HepG2 (cell line): ENCODE results near the gene GRHPR. TPM values are rescaled to one million over a fixed set of nuclear protein-coding genes. Genes with fewer than 3 reads are reported as not detected.

Source experiments
- ADNP ChIP-seq: sonication (generic); formaldehyde crosslinking; IDR thresholded peaks from 2 replicates; pipeline ENCODE4 v1.4.0; 2020; ENCODE audit warnings: missing genetic modification reagents
- ARID2 ChIP-seq: sonication (generic); formaldehyde crosslinking; IDR thresholded peaks from 2 replicates; pipeline ENCODE4 v1.8.1; 2022; ENCODE audit warnings: mild to moderate bottlenecking, missing genetic modification reagents, borderline replicate concordance
- ATF2 ChIP-seq: sonication (generic); formaldehyde crosslinking; IDR thresholded peaks from 2 replicates; pipeline ENCODE4 v1.4.0; 2020; ENCODE audit warnings: missing genetic modification reagents
- FOXO1 ChIP-seq: sonication (generic); formaldehyde crosslinking; IDR thresholded peaks from 2 replicates; pipeline ENCODE4 v1.4.0; 2020; ENCODE audit warnings: missing genetic modification reagents
- HNF1A ChIP-seq, 2 experiments: sonication (generic) in 1 of 2; formaldehyde crosslinking in 1 of 2; IDR thresholded peaks; 2 replicates each; pipeline versions ENCODE4 v1.4.0 to v1.6.1; 2016 to 2020; ENCODE audit warnings: borderline replicate concordance in 1 of 2, low read depth in 1 of 2, mild to moderate bottlenecking in 1 of 2, missing genetic modification reagents in 1 of 2
- MAX ChIP-seq: IDR thresholded peaks from 2 replicates; pipeline ENCODE4 v1.6.1; 2012; ENCODE audit warnings: inconsistent platforms
- NFRKB ChIP-seq: fragments of 450-650 bp; IDR thresholded peaks from 2 replicates; pipeline ENCODE4 v1.6.1; 2017
- PAWR ChIP-seq: sonication (generic); formaldehyde crosslinking; IDR thresholded peaks from 2 replicates; pipeline ENCODE4 v1.4.0; 2020; ENCODE audit warnings: missing genetic modification reagents, mild to moderate bottlenecking, borderline replicate concordance
- SAP130 ChIP-seq: IDR thresholded peaks from 2 replicates; pipeline ENCODE4 v1.6.1; 2016; ENCODE audit warnings: low read depth
- SP1 ChIP-seq, 2 experiments: fragments of 450-650 bp in 1 of 2; sonication (generic) in 1 of 2; formaldehyde crosslinking in 1 of 2; IDR thresholded peaks; 2 replicates each; pipeline versions ENCODE4 v1.4.0 to v1.6.1; 2016 to 2020; ENCODE audit warnings: missing genetic modification reagents in 1 of 2
- TBX3 ChIP-seq: fragments of 450-650 bp; IDR thresholded peaks from 2 replicates; pipeline ENCODE4 v1.6.1; 2017; ENCODE audit warnings: antibody characterized with exemption, mild to moderate bottlenecking, inconsistent platforms, borderline replicate concordance
- THRA ChIP-seq: sonication (generic); formaldehyde crosslinking; IDR thresholded peaks from 2 replicates; pipeline ENCODE4 v1.4.0; 2020; ENCODE audit warnings: missing genetic modification reagents, borderline replicate concordance
- ZFP36L2 ChIP-seq: sonication (generic); formaldehyde crosslinking; IDR thresholded peaks from 2 replicates; pipeline ENCODE4 v1.4.0; 2020; ENCODE audit warnings: missing genetic modification reagents
- ZFY ChIP-seq: sonication (generic); formaldehyde crosslinking; IDR thresholded peaks from 2 replicates; pipeline ENCODE4 v1.4.0; 2020; ENCODE audit warnings: missing genetic modification reagents
- ZMYM4 ChIP-seq: sonication (generic); formaldehyde crosslinking; IDR thresholded peaks from 2 replicates; pipeline ENCODE4 v1.8.1; 2023; ENCODE audit warnings: mild to moderate bottlenecking, missing genetic modification reagents
- ZNF530 ChIP-seq: sonication (generic); formaldehyde crosslinking; IDR thresholded peaks from 2 replicates; pipeline ENCODE4 v1.5.0; 2020; ENCODE audit warnings: low read depth, mild to moderate bottlenecking, missing genetic modification reagents
- ZNF570 ChIP-seq: sonication (generic); formaldehyde crosslinking; IDR thresholded peaks from 2 replicates; pipeline ENCODE4 v1.4.0; 2020; ENCODE audit warnings: mild to moderate bottlenecking, missing genetic modification reagents, borderline replicate concordance
- ZSCAN30 ChIP-seq: sonication (generic); formaldehyde crosslinking; IDR thresholded peaks from 2 replicates; pipeline ENCODE4 v1.5.0; 2020; ENCODE audit warnings: mild to moderate bottlenecking, missing genetic modification reagents
- polyA plus RNA-seq, 8 experiments: library from polyadenylated mRNA; depleted of rRNA in 3 of 8; stranded (reverse) in 7 of 8; unstranded in 1 of 8; fragments of >200 nt; fragmentation: Illumina TruSeq in 4 of 8; extraction: Trizol in 4 of 8; gene quantifications; 2 replicates each; pipeline versions ENCODE4 v1.2.1 to v1.2.3, GENCODE V29; 2011 to 2016; ENCODE audit warnings: low read depth in 4 of 8, missing spikeins in 1 of 8, mixed read lengths in 1 of 8; ENCODE audit not compliant: insufficient read depth in 1 of 8
- total RNA-seq, 5 experiments: library from RNA; depleted of rRNA; stranded (reverse); fragments of >200 nt; fragmentation: Illumina TruSeq; extraction: Trizol; gene quantifications; 2 replicates each; pipeline ENCODE4 v1.2.3, GENCODE V29; 2016; ENCODE audit warnings: low read depth in 1 of 5

GRHPR gene
- total and polyA plus RNA-seq, 2 of the 13 experiments (the other 11 are each of a cell fraction or from before 2014, with no cell fraction given) = 113 to 115 TPM

- TF ChIP-seq FOXO1 (CRISPR knock-in tag) (peak; percentile 9; the same call in 1 of the 2 replicates), ZSCAN30 (CRISPR knock-in tag) (peak; percentile 24; the same call in 1 of the 2 replicates), SAP130 (CRISPR knock-in tag) (peak; percentile 24; the same call in 1 of the 2 replicates), ZFP36L2 (no peak), ZNF530 (CRISPR knock-in tag) (no peak), THRA (CRISPR knock-in tag) (0 out of 2 replicates have a peak, but pooled peaks have one; percentile 43), NFRKB (no peak), SP1 (IDR thresholded peaks at IDR 0.05) (no peak), SP1 (CRISPR knock-in tag; IDR thresholded peaks at IDR 0.05) (no peak), ZNF570 (no peak), TBX3 (no peak), ARID2 (CRISPR knock-in tag) (0 out of 2 replicates have a peak, but pooled peaks have one; percentile 55), ZMYM4 (CRISPR knock-in tag) (peak; percentile 42; the same call in 1 of the 2 replicates), ATF2 (CRISPR knock-in tag) (0 out of 2 replicates have a peak, but pooled peaks have one; percentile 48), ADNP (0 out of 2 replicates have a peak, but pooled peaks have one; percentile 19), PAWR (CRISPR knock-in tag) (no peak), HNF1A (IDR thresholded peaks at IDR 0.05; ENCODE audit: low read depth) (0 out of 2 replicates have a peak, but pooled peaks have one; percentile 43), HNF1A (CRISPR knock-in tag; IDR thresholded peaks at IDR 0.05; ENCODE audit: borderline replicate concordance) (peak; percentile 15; the same call in 1 of the 2 replicates), ZFY (CRISPR knock-in tag) (peak; percentile 44; the same call in 1 of the 2 replicates), MAX (0 out of 2 replicates have a peak, but pooled peaks have one; percentile 12)
Observed at GRCh38 chr9:37417857-37418618, 4.5 kb upstream of the GRHPR start (continued).
